ENCODE results near the gene KCTD19.

KCTD19 gene

DNA sequence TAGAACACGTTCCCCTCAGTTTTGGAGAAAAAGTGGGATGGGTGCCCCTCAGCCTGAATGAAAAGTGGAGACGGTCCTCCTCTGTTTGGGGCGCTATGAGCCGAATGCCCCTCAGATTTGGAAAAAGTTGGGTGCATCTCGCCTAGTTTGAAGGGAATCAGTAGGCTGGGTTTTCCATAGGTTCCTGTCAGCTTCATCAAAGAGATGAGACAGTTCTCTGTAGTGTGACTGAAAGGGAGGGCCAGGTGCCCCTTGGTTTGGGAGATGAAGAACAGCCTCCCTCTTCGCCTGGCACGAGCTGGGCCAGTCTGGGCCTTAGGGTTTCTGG is 78.5 kb downstream of the KCTD19 start:
- Histone ChIP-seq H3K4me2 (ENCODE audit: low read length) (peak overlapping the region; percentile 97), H3K79me2 (ENCODE audit: low read length) (peaks cover 16% of the 10 kb centered on the region), H3K27ac (ENCODE audit: low read length) (no peak overlapping the region), H3K4me1 (ENCODE audit: low read length) (peaks cover 40% of the 10 kb centered on the region), H3K9ac (ENCODE audit: low read length) (peak overlapping the region; percentile 90), H3K27me3 (ENCODE audit: low read depth, low read length) (no peaks in the 10 kb centered on the region), H2AFZ (ENCODE audit: low read depth, low read length) (peak overlapping the region; percentile 71; the same call in 1 of the 2 replicates), H3K36me3 (replicated peaks; ENCODE audit: low read depth, low read length) (no peaks in the 10 kb centered on the region), H3K9me3 (ENCODE audit: insufficient read depth, low read length) (no peaks in the 10 kb centered on the region), H3K4me3 (ENCODE audit: low read length) (peak overlapping the region; percentile 95), H4K20me1 (ENCODE audit: insufficient read depth, low read length) (no peaks in the 10 kb centered on the region)
- TF ChIP-seq, protein P1, sequence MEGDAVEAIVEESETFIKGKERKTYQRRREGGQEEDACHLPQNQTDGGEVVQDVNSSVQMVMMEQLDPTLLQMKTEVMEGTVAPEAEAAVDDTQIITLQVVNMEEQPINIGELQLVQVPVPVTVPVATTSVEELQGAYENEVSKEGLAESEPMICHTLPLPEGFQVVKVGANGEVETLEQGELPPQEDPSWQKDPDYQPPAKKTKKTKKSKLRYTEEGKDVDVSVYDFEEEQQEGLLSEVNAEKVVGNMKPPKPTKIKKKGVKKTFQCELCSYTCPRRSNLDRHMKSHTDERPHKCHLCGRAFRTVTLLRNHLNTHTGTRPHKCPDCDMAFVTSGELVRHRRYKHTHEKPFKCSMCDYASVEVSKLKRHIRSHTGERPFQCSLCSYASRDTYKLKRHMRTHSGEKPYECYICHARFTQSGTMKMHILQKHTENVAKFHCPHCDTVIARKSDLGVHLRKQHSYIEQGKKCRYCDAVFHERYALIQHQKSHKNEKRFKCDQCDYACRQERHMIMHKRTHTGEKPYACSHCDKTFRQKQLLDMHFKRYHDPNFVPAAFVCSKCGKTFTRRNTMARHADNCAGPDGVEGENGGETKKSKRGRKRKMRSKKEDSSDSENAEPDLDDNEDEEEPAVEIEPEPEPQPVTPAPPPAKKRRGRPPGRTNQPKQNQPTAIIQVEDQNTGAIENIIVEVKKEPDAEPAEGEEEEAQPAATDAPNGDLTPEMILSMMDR (IDR thresholded peaks at IDR 0.05; ENCODE audit: low read depth, low read length): no peak
- no peak for TF ChIP-seq EZH2phosphoT487 (IDR thresholded peaks at IDR 0.05; ENCODE audit: low read depth)

DNA sequence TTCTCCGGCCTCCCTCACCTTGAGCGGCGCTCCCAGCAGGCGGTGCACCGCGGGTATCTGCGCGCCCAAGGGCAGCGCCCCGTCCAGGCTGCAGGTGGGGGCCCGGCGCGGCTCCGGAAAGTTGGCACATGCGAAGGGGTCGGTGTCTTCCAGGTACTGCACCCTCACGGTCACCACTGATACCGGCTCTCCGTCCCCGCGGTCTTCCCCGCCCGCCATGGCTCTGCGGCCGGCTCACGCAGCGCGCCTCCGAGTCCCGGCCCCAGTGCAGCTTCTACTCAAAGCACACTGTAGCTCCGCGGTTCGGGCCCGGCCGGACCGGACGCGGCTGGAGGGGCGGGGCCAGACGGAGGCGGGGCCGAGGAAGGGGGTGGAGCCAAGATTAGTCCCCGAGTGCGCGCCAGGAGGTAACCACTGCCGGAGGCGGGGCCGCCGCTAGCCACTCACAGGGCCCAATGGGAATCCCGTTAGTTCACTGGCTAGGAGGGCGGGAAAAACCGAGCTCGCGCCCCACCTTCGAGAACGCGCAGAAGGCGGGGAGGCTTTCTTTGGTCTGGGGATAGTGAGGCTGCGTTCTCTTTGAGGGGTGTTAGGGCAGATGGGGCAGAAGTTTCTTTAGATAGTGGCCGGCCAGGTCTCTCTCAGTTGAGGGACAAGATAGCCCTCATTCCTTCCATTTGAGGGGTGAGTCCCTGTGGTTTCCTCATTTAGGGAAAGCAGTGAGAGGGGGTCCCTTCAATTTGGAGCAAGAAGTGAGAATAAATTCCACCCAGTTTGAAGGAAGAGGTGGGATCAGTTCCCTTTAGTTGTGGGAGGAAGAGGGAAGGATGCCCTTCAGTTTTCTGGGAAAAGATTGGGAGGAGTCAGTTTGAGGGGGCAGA is 79.1 kb downstream of the KCTD19 start, which contains the start of gene FHOD1:
Gene FHOD1 (minus strand): TSS at position 290 of the 881 bp plus-strand sequence. CDS start 71 bp downstream, at position 219.
- Histone ChIP-seq H3K4me1 (ENCODE audit: low read length) (peaks cover 40% of the 10 kb centered on the region), H3K27me3 (ENCODE audit: low read depth, low read length) (no peaks in the 10 kb centered on the region), H2AFZ (ENCODE audit: low read depth, low read length) (peak within 1 kb of the TSS; percentile 71)

DNA sequence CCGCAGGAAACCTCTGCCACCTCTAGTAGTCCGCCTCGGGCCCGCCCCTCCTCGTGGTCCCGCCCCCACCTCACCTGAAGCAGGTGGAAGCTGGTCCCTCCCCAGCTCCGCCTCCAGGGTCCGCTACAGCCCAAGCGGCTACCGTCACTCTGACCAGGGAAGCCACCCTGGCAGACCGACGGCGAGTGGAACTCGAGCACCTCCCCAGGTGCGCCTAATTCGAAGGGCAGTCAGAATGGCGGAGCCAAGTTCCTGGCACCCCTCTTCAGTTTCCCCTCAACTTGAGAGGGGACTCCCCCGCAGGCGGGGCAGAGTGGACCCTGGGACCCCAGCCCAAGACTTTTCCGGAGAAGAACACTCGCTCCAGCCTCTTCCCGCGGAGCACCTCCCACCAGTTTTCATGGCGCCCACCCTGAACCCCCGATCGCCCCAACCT is 79.8 kb downstream of the KCTD19 start:
- Histone ChIP-seq H3K9ac (ENCODE audit: low read length) (peak overlapping the region; percentile 73), H3K4me3 (ENCODE audit: low read length) (peak overlapping the region; percentile 95), H3K27me3 (ENCODE audit: low read depth, low read length) (no peaks in the 10 kb centered on the region), H3K9me3 (ENCODE audit: insufficient read depth, low read length) (no peaks in the 10 kb centered on the region), H3K4me1 (ENCODE audit: low read length) (peaks cover 40% of the 10 kb centered on the region), H3K79me2 (ENCODE audit: low read length) (peaks cover 20% of the 10 kb centered on the region), H4K20me1 (ENCODE audit: insufficient read depth, low read length) (0 out of 2 replicates have a peak, but pooled peaks cover 2% of the 10 kb centered on the region), H2AFZ (ENCODE audit: low read depth, low read length) (peak overlapping the region; percentile 1; the same call in 1 of the 2 replicates), H3K36me3 (replicated peaks; ENCODE audit: low read depth, low read length) (no peaks in the 10 kb centered on the region), H3K27ac (ENCODE audit: low read length) (peak overlapping the region; percentile 54), H3K4me2 (ENCODE audit: low read length) (peak overlapping the region; percentile 73)
- TF ChIP-seq EZH2phosphoT487 (IDR thresholded peaks at IDR 0.05; ENCODE audit: low read depth): no peak
- TF ChIP-seq, protein P1 (IDR thresholded peaks at IDR 0.05; ENCODE audit: low read depth, low read length): no peak

More for the DNA sequence above, 79.1 kb downstream of the KCTD19 start, which contains the start of gene FHOD1:
- H3K9me3 ChIP-seq (ENCODE audit: insufficient read depth, low read length): no peaks in the 10 kb centered on the region
- no peaks in the 10 kb centered on the region for H3K36me3 ChIP-seq (replicated peaks; ENCODE audit: low read depth, low read length)
- H3K4me2 ChIP-seq (ENCODE audit: low read length): peak within 1 kb of the TSS; percentile 97
- H4K20me1 ChIP-seq (ENCODE audit: insufficient read depth, low read length): 0 out of 2 replicates have a peak, but pooled peaks cover 2% of the 10 kb centered on the region
- H3K27ac ChIP-seq (ENCODE audit: low read length): peak within 1 kb of the TSS; percentile 54
- peaks cover 18% of the 10 kb centered on the region for H3K79me2 ChIP-seq (ENCODE audit: low read length)
- H3K9ac ChIP-seq (ENCODE audit: low read length): peak within 1 kb of the TSS; percentile 90
- TF ChIP-seq EZH2phosphoT487 (IDR thresholded peaks at IDR 0.05; ENCODE audit: low read depth): no peak
- H3K4me3 ChIP-seq (ENCODE audit: low read length): peak within 1 kb of the TSS; percentile 95

DNA sequence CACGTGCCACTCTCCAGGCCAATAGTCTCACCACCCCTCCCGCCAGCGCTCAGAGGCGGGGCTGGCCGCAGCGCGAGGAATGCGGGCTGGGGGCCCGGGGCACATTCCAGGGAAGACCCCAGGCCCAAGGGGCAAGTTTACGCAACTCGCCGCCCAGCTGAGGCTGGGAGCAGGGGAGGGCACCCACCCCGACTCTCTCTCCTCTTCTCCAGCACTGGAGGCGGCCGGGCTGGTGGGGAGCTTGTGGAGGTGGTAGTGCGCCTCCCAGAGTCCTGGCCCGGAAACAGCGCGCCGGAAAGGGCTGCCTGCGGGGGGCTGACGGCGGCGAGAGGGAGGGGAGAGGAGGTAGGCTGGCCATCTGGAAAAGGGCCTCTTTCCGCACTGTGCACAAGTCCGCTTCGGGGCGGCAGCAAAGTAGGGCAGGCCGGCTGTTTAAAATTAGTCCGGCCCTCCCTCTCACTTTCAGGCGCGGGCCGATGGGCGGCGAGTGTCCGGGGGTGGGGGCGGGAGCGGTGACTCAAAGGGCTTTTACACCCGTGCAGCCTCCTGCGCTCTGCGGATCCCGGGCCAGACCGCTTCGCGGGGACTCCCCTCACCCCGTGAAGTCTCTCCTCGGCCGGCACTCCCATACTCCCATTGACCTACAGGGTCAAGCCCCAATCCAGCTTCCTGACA is 80.3 kb downstream of the KCTD19 start:
- H3K4me1 ChIP-seq (ENCODE audit: low read length): peaks cover 40% of the 10 kb centered on the region
- H3K4me2 ChIP-seq (ENCODE audit: low read length): peak overlapping the region; percentile 73
- 0 out of 2 replicates have a peak, but pooled peaks cover 2% of the 10 kb centered on the region for H4K20me1 ChIP-seq (ENCODE audit: insufficient read depth, low read length)
- H3K79me2 ChIP-seq (ENCODE audit: low read length): peaks cover 20% of the 10 kb centered on the region
- H2AFZ ChIP-seq (ENCODE audit: low read depth, low read length): no peak overlapping the region; the same call in 1 of the 2 replicates
- peak overlapping the region; percentile 54 for H3K27ac ChIP-seq (ENCODE audit: low read length)
- no peak for TF ChIP-seq EZH2phosphoT487 (IDR thresholded peaks at IDR 0.05; ENCODE audit: low read depth)
- TF ChIP-seq, protein P1 (IDR thresholded peaks at IDR 0.05; ENCODE audit: low read depth, low read length): peak; percentile 47
- H3K4me3 ChIP-seq (ENCODE audit: low read length): peak overlapping the region; percentile 95
- no peaks in the 10 kb centered on the region for H3K27me3 ChIP-seq (ENCODE audit: low read depth, low read length)
- H3K9ac ChIP-seq (ENCODE audit: low read length): peak overlapping the region; percentile 73
- H3K36me3 ChIP-seq (replicated peaks; ENCODE audit: low read depth, low read length): no peaks in the 10 kb centered on the region
- H3K9me3 ChIP-seq (ENCODE audit: insufficient read depth, low read length): no peaks in the 10 kb centered on the region
